ENCODE data around the gene PDILT.

DNA sequence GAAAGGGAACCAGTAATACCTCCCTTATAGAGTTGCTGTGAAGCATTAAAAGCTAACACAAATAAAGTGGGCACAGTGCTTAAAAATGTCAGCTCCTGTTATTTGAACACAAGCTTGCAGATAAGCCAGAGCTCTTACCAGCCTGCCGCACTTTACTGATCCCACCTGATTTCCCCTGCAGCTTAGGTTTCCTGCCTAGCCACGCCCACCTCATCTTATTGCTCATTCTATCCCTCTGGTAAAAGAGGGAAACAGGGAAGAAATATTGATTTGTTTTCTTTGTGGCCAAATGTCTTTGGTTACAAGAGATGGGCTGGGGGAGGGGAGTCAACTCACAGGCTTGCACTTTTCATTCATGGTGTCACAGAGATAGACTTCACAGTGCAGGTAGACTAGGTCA lies 67.6 kb downstream of the PDILT start:
- TF ChIP-seq POLR2AphosphoS5 (IDR thresholded peaks at IDR 0.05; ENCODE audit: low read depth, low read length) (no peak), TAF1 (IDR thresholded peaks at IDR 0.05; ENCODE audit: borderline replicate concordance, insufficient read depth, low read length) (no peak)
- TF ChIP-seq, protein P1, sequence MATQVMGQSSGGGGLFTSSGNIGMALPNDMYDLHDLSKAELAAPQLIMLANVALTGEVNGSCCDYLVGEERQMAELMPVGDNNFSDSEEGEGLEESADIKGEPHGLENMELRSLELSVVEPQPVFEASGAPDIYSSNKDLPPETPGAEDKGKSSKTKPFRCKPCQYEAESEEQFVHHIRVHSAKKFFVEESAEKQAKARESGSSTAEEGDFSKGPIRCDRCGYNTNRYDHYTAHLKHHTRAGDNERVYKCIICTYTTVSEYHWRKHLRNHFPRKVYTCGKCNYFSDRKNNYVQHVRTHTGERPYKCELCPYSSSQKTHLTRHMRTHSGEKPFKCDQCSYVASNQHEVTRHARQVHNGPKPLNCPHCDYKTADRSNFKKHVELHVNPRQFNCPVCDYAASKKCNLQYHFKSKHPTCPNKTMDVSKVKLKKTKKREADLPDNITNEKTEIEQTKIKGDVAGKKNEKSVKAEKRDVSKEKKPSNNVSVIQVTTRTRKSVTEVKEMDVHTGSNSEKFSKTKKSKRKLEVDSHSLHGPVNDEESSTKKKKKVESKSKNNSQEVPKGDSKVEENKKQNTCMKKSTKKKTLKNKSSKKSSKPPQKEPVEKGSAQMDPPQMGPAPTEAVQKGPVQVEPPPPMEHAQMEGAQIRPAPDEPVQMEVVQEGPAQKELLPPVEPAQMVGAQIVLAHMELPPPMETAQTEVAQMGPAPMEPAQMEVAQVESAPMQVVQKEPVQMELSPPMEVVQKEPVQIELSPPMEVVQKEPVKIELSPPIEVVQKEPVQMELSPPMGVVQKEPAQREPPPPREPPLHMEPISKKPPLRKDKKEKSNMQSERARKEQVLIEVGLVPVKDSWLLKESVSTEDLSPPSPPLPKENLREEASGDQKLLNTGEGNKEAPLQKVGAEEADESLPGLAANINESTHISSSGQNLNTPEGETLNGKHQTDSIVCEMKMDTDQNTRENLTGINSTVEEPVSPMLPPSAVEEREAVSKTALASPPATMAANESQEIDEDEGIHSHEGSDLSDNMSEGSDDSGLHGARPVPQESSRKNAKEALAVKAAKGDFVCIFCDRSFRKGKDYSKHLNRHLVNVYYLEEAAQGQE (IDR thresholded peaks at IDR 0.05; ENCODE audit: insufficient read depth in 1 of 2, low read depth in 2 of 2, low read length in 2 of 2) = no peak

Data from PFSK-1 (cell line).